Suppressor macrophage treated with lipopolysaccharide for 4 hours (primary cell): ENCODE measurements around the gene ALDH1L2.

Experiments
- DNase-seq: peaks from one replicate; pipeline ENCODE4 v3.0.0-alpha.2; 2020

Gene ALDH1L2

GRCh38 chr12:104975587-104976343 is 108.5 kb downstream of the ALDH1L2 start:
- DNase-seq = peak; percentile 30

GRCh38 chr12:104974626-104975290 is 109.5 kb downstream of the ALDH1L2 start:
- peak; percentile 92 for DNase-seq

- no peak for DNase-seq
Observed at GRCh38 chr12:104973250-104973649, 111.0 kb downstream of the ALDH1L2 start.

- DNase-seq = peak; percentile 64
Observed at GRCh38 chr12:104971306-104971705, 113.0 kb downstream of the ALDH1L2 start.
